Activated T-cell treated with anti-CD3 and anti-CD28 coated beads for 4 hours (primary cell): ENCODE measurements around the gene MRPL51.
A peak's percentile ranks its signal among the peaks of the same experiment; 100 is the strongest.
"Not testable (repeated sequence)": the region's sequence is repeated elsewhere in the genome, so short reads cannot be mapped to it uniquely, and the experiment has no call there.

Experiments
- DNase-seq: peaks from one replicate; pipeline ENCODE4 v3.0.0-alpha.2; 2020

The MRPL51 gene

DNA sequence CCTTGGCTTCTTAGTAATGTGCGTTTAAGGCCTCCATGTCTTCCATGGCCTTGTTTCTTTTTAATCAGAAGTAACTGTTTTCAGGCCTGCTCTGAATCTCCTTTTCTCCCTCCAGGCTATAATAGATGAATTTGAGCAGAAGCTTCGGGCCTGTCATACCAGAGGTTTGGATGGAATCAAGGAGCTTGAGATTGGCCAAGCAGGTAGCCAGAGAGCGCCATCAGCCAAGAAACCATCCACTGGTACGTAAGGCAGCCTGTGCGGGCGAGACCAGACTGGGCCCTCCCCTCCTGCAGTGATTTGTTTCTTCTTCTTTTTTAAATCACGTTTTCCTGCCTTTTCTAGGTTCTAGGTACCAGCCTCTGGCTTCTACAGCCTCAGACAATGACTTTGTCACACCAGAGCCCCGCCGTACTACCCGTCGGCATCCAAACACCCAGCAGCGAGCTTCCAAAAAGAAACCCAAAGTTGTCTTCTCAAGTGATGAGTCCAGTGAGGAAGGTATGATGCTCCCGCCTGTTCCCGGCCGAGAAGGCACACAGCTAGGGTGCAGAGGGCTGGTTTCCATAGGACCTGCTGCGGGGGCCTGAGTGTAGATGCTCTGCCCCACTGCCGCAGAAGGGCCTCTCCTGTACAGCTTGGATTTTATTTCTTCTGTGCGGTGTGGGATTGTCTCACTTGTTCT, 37.7 kb upstream of the MRPL51 start:
- DNase-seq: no peak

DNA sequence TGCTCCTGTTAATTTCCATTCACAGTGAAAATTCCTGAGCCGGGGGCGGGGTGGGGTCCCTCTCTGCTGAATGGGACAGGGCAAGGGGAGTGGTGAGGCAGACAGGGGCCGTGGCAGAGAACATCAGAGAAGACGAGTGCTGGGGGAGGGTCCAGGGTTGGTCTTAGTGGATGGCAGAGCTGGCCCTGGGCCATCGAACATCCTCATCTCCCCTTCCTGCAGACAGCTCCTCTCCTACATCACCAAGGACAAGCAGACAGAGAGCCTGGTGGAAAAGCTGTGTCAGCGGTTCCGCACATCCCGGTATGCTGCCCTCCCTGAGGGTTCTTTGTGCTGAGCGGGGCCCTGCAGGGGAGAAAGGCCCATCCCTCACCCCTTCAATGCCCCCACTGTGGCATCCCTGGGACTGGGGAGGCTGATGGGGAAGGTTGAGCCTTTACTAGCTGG, 36.3 kb upstream of the MRPL51 start:
- no peak for DNase-seq

DNA sequence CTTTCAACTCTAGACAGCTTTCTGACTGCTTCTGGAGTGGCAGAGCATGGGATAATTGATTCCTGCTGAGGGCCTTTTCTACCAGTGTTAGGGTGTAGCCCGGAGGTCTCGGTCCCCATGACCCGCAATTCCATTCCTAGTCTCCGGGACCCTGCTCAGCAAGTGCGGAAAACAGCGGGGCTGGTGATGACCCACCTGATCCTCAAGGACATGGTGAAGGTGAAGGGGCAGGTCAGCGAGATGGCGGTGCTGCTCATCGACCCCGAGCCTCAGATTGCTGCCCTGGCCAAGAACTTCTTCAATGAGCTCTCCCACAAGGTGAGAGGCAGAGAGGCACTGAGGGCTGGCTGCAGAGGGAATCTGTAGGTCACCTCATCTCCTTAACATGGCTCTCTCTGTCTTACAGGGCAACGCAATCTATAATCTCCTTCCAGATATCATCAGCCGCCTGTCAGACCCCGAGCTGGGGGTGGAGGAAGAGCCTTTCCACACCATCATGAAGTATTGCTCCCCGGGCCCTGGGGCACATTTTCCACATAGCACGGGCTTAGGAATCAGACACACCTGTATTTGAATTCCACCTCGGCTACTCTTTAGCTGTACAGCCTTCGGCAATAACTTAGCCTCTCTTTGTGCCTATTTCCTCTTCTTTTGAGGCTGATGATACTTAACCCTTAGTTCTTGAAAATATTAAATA, 35.6 kb upstream of the MRPL51 start:
- DNase-seq: no peak

DNA sequence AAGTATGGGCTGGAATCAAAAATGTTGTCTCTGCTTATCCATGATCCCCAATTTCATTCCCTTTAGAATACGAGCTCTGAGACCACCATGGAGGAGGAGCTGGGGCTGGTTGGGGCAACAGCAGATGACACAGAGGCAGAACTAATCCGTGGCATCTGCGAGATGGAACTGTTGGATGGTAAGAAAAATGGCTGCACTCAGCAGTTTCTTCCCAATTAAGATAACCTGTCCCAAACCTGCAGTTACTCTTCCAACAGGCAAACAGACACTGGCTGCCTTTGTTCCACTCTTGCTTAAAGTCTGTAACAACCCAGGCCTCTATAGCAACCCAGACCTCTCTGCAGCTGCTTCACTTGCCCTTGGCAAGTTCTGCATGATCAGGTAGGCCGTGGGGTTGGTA, 34.6 kb upstream of the MRPL51 start:
- DNase-seq: no peak

DNA sequence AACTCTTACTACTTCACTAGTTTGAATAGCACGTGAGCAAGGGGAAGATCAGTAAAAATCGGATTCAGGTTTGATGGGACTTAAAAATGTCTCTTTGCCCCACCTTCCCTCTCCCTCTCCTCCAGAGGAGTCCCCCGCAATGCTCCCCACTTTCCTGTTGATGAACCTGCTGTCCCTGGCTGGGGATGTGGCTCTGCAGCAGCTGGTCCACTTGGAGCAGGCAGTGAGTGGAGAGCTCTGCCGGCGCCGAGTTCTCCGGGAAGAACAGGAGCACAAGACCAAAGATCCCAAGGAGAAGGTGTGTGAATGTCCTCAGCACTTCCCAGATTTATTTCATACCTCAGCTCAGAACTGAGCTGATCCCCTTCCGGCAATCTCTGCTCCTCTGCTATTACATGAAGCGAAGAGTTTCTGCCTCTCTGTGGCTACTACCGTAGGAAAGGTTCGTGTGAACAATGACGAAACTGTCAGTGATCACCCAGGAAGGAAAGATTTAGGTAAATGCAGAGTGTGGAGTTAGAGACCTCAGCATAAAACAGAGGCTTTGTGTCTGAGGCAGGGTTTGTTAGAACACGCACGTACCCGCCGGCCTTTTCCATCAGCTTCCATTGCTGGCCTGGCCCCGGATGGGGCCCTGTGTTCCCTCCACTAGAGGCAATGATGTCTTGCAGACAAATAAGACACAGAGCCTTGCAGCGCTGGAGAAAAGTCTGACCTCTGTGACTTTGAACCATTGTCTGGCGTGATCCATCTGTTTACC, 33.9 kb upstream of the MRPL51 start:
- DNase-seq: no peak

DNA sequence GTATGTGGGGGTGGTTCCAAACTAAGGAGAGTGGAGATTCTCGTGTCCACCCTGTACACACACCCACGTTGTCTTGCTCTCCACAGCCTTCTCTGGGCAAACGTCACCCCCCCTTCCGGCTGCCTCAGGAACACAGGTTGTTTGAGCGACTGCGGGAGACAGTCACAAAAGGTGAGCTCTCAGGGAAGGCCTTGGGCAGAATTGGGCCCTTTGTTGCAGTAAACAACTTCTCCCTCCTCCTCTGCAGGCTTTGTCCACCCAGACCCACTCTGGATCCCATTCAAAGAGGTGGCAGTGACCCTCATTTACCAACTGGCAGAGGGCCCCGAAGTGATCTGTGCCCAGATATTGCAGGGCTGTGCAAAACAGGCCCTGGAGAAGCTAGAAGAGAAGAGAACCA, 33.1 kb upstream of the MRPL51 start:
- DNase-seq: no peak

DNA sequence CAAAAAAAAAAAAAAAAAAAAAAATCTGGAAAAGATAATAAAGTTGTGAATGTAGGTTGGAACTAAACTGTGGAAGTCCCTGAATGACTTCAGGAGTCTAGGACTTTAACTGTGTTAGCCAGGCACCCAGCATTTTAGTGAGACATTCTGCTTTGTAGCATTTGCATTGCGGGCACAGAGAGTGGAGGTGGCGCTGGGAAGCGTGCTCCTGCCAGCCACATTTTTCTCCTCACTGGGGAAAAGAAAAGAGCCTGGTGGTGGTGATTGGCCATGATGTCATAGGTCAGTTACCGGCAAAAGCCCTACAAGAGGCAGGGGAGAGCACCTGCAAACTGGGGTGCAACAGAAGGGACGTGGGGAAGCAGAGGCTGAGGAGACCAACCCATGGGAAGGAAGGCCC, 31.6 kb upstream of the MRPL51 start:
- DNase-seq: no peak

DNA sequence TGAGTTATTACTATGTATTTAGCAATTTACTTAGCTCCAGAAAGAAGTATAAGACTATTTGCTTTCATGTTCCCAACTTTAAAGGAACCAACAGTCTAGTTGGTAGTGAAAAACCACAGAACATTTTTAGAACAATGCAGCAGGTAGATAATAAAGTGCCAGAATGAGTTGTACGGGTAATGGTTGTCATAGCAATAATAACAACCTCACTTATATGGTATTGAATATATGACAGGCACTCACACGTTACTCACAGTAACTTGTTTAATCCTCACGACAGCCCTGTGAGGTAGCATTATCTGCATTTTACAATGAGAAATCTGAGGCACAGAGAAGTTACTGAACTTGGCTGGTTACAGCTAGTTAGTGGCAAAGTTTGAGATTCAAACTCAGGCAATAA, 30.6 kb upstream of the MRPL51 start:
- DNase-seq: no peak

DNA sequence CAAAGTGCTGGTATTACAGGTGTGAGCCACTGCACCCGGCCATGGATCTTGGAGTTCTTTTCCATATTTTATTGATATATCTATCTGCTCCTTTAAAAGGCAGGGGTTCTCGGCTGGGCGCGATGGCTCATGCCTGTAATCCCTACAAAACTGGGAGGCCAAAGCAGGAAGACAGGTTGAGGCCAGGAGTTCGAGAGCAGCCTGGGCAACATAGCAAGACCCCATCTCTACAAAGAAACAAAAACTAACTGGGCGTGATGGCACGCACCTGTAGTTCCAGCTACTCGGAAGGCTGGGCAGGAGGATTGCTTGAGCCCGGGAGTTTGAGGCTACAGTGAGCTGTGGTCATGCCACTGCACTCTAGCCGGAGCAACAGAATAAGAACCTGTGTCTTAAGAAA, 29.1 kb upstream of the MRPL51 start:
- no peak for DNase-seq

DNA sequence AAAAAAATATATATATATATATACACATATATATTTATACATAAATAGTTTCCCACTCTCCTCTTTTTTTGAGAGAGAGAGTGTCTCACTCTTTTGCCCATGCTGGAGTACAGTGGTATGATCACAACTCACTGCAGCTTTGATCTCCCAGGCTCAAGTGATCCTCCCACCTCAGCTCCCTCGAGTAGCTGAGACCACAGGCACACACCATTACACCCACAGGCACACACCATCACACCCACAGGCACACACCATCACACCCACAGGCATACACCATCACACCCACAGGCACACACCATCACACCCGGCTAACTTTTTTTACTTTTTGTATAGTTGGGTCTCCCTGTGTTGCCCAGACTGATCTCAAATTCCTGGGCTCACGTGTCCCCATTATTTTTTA, 27.1 kb upstream of the MRPL51 start:
- no peak for DNase-seq

DNA sequence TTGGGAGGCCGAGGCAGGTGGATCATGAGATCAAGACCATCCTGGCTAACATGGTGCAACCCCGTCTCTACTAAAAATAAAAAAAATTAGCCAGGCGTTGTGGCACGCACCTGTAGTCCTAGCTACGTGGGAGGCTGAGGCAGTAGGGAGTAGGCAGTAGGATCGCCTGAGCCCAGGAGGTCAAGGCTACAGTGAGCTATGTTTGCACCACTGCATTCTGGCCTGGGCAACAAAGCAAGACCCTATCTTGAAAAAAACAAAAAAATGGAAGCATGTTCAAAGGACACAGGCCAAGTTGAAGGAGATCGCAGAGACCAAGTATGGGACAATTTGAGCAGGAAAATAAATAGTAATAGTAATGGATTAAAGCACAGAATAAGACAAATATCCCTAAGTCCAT, 15.0 kb upstream of the MRPL51 start:
- DNase-seq: no peak

DNA sequence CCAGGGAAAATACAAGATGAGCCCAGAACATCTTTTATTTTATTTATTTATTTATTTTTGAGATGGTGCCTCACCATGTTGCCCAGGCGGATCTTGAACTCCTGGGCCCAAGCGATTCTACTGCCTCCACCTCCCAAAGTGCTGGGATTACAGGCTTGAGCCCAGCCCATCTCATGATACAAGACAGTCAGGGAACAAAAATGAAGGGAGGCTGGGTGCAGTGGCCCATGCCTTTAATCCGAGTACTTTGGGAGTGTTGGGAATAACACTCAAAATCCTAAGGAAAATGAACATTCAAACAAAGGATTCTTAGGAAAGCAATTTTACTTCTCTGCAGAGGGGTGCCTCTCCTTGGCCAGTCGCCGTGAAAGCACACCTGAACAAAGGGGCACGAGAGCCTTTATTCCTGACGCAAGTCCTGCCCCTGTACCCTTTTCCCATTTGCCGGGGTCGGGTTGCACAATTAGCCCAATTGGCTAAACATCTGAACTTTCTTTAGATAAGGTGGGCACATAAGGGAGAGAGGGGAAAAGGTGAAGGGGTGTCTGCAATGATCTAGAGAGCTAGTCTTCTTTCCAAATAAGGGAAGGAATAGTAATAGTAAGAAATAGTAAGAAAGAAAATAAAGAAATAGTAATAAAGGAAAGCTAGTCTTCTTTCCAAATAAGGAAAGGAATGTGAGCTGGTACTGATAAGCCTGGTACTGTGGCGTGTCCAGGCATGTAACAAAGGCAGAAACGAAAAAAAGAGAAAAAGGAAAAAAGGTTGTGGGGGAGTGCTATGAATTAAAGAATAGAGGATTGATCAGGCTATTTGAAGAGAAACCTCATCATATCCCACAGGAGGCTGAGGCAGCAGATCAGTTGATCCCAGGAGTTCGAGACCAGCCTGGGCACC, 14.3 kb upstream of the MRPL51 start:
- no peak for DNase-seq

DNA sequence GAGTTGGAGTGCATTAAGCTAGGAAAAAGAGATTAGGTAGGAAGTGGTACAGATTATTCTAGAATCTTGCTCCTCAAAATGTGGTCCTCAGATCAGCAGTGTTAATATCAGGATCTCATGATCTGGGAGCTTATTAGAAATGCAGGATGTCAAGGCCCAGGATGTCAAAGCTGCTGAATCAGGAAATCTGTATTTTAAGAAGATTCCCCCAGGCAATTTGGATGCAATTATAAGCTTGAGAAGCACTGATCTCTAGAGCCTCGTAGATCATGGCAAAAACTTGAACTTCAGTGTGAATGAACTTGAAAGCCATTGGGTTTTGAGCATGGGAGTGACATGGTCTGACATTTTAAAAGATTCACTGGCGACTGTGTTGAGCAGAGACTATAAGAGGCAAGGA, 7.4 kb upstream of the MRPL51 start:
- no peak for DNase-seq

DNA sequence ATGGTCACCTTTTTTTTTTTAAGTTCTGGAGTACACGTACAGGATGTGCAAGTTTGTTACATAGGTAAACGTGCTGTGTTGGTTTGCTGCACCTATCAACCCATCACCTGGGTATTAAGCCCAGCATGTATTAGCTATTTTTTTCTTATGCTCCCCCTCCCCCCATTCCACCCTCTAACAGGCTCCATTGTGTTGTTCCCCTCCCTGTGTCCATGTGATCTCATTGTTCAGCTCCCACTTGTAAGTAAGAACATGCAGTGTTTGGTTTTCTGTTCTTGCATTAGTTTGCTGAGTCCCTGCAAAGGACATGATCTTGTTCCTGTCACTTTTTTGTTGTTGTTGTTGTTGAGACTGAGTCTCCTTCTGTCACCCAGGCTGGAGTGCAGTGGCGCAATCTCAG, 4.2 kb upstream of the MRPL51 start:
- DNase-seq: not testable (repeated sequence)

DNA sequence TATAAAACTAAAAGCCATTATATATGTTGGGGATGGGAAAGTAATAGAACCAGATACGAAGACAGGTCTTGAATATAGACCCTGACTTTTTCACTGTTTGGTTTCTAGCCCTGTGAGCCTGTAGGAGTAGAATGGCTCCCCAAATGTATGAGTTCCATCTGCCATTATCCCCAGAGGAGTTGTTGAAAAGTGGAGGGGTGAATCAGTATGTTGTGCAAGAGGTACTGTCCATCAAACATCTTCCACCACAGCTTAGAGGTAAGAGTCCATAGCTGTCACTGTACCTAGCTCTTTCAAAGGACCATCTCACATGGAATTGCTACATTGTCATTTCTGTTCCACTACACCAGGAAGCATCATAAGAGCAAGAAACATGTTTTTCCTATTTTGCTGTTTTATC, 1.9 kb upstream of the MRPL51 start:
- DNase-seq: no peak

DNA sequence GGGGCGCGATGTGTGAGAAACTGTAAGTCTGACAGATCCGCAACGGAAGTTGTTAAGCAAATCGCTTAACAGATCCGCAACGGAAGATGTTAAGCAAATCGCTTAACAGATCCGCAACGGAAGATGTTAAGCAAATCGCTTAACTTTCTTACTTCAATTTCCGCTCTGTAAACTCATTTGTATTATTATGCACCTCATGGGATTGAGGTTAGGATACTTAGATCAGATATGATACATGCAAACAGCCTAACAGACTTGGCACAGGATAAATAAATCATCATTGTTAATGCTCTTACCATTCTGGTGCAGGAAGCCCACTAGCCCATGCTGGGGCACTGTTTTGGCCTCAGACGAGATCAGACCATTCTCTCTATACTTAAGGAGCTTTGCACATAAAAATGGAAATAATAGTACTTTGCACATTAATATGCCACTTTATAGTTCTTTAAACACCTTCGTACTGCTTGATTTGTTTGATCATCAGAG, 1.2 kb upstream of the MRPL51 start:
- DNase-seq: no peak

DNA sequence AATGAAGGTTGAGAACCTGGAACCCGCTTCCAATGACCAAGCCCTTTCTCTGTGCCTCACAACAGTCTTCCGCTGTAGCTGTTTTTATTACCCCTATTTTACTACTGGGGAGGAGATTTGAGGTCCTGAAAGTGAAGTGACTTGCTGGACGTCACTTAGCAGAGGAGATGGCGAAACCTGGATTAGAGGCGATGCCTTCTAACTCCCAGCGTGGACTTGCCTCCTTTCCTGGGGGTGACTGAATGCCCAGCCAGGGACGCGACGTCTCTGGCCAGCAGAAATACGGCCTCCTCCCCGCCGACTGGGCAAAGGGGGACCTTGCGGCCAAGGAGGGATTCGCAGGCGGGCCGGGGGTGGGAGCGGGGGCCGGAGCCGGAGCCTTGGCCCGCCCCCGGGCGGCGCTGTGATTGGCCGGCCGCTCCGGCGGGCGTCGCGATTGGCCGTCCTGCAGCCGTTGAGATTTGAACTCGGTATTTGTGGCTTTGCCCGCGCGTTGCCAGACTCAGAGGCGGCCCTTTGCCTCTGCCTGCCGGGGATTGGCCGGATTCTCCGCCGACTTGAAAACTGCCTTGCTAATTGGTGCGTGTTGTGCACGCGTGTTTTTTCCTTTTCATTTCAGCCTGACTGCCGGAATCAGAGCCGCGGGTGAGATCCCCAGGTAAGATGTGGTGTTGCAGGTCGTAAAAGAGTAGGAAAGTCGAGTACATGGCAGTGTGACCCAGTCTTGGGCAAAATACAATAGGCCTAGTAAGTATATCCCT, 615 bp upstream of the MRPL51 start, which contains the start of gene NCAPD2:
NCAPD2 (plus strand) TSS at position 606 of the 761 bp plus-strand sequence. CDS start 997 bp downstream, outside the sequence.
- peak; percentile 87 for DNase-seq

DNA sequence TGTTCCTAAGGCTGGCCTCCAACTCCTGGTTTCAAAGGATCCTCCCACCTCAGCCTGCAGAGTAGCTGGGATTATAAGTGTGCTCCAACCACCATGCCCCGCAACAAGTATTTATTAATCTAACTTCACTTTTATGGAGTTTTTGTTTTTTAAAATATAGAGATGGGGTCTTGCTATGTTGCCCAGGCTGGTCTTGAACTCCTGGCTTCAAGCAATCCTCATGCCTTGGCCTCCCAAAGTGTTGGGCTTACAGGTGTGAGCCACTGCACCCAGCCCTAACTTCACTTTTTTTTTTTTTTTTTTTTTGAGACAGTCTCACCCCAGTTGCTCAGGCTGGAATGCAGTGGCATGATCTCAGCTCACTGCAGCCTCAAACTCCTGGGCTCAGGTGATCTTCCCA, 2.4 kb downstream of the MRPL51 start:
- not testable (repeated sequence) for DNase-seq

DNA sequence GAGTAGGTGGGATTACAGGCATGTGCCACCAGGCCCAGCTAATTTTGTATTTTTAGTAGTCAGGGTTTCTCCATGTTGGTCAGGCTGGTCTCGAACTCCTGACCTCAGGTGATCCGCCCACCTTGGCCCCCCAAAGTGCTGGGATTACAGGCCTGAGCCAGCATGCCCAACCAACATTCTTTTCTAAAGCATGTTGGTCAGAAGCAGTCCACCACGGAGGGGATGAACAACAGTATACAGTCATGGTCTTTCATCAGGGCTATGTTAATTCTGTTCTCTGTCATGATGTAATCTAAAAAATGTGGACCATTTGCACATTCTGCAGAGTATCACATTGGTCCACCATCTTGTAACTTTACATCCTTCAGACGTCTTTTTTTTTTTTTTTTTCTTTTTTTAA, 3.6 kb downstream of the MRPL51 start:
- no peak for DNase-seq

DNA sequence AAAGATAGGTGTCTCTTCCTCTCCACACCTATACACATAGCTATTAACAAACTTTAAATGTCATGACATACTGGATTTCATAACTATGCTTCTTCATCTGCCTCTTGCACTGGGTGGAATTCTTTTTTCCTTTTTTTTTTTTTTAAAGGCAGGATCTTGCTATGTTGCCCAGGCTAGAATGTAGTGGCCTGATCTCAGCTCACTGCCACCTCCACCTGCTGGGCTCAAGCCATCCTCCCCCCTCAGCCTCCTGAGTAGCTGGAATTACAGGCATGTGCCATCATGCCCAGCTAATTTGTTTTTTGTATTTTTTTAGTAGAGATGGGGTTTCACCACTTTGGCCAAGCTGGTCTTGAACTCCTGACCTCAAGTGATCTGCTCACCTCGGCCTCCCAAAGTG, 4.8 kb downstream of the MRPL51 start:
- DNase-seq: no peak

DNA sequence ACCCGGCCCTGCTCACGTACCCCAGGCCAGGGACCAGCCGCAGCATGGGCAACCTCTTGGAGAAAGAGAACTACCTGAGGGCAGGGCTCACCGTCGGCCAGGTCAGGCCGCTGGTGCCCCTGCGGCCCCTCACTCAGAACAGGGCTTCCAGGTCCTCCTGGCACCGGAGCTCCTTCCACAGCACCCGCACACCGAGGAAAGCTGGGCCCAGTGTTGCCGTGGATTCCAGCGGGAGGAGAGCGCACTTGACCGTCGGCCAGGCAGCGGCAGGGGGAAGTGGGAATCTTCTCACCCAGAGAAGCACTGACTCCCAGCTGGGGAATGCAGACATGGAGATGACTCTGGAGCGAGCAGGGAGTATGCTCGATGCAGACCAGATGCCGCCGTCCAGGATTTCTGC, 14.6 kb downstream of the MRPL51 start:
- no peak for DNase-seq
